AG20443 (cell line): ENCODE data around the gene PTPN4.

Source experiments
- DNase-seq: peaks from one replicate; pipeline ENCODE4 v3.0.0; 2012; ENCODE audit warnings: low spot score, mixed read lengths

PTPN4 gene, protein sequence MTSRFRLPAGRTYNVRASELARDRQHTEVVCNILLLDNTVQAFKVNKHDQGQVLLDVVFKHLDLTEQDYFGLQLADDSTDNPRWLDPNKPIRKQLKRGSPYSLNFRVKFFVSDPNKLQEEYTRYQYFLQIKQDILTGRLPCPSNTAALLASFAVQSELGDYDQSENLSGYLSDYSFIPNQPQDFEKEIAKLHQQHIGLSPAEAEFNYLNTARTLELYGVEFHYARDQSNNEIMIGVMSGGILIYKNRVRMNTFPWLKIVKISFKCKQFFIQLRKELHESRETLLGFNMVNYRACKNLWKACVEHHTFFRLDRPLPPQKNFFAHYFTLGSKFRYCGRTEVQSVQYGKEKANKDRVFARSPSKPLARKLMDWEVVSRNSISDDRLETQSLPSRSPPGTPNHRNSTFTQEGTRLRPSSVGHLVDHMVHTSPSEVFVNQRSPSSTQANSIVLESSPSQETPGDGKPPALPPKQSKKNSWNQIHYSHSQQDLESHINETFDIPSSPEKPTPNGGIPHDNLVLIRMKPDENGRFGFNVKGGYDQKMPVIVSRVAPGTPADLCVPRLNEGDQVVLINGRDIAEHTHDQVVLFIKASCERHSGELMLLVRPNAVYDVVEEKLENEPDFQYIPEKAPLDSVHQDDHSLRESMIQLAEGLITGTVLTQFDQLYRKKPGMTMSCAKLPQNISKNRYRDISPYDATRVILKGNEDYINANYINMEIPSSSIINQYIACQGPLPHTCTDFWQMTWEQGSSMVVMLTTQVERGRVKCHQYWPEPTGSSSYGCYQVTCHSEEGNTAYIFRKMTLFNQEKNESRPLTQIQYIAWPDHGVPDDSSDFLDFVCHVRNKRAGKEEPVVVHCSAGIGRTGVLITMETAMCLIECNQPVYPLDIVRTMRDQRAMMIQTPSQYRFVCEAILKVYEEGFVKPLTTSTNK

DNA sequence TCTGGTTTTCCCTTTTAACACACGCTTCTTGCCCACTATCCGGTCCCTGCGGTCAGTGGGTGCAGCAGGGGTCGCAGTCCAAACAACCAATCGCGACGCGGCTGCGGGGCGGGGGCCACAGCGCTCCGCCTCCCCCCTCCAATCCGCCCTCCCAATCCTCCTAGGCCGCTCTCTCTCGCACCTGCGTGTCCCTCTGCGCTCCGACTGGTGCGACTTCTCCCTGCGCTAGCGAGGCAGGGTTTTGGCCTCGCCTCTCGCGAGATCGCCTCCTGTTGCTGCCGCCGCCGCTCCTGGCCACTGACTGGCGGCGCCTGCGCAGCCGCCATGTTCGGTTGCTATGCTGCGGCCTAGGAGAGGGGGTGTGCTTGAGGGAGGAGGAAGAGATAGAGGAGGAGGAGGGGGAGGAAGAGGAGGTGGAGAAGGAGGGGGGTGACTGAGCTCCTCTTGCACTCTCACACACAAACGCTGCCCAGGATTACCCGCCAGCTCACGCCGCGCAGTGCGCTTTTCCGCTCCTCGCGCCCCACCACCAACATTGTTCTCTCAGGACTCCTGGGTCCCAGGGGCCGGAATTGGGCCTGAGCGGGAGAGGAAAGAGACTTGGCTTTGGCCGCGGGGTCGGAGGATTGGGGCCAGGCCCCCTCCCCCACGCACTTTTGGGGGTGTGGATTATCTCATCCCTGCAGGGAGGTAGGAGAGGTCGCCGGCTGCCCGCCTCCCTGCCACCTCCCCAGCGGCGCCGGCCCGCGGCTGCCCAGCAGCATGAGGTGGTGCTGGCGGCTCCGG lies at the start of gene PTPN4:
Gene PTPN4, plus strand, starts transcription at position 472 of the 786 bp plus-strand sequence. CDS start 49,932 bp downstream, outside the sequence.
- DNase-seq: peak; percentile 97

DNA sequence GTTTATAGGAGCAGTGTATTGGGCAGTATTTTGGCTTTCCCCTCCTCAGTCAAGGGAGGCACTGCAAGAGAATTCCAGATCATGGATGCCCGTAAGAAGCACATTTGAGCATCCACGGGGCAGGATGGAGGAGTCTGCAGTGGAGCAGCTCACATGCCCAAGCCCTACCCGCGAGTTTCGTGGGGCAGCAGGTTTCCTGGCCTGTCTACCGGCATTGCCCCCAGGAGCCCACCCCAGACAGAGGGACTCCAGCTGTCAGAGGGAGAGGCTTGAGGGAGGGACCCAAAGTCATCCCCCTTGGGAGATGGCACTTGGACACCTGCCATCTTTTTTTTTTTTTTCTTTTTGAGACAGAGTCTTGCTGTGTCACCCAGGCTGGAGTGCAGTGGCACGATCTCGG lies 49.4 kb upstream of the PTPN4 start:
- DNase-seq: no peak

DNA sequence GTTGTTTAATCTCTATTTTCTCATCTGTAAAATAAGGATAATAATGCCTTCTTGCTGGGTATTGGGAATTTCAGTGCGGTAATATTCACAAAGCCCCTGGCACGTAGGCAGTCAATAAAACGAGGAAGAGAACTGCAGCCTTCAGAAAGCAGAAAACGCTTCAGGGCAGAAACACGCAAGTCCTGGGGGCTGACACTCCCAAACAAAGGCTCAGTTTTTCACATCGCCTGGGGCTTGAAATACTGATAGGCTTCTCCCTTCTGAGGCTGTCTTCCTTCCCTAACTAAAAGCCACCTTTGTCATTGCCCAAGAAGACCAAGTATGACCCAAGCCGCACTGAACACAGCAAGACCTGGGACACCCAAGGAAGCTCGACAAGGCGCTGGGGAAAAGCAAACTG lies 48.4 kb upstream of the PTPN4 start:
- no peak for DNase-seq

DNA sequence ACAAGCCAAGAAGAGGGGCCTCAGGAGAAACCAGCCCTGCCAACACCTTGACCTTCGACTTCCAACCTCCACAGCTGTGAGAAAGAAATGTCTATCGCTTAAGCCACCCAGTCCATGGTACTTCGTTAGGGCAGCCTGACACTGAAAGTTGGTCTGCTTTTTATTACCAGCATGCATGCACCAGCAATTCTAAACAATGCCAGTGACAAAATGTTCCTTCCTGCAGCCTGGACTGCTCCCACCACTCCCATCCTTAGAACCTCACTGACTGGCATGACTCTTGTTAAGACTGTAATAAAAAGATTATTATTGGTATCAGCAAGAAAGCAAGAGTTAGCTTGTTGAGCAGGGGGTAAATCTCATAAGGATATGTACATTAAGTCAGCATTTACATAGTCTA lies 47.2 kb upstream of the PTPN4 start:
- no peak for DNase-seq

DNA sequence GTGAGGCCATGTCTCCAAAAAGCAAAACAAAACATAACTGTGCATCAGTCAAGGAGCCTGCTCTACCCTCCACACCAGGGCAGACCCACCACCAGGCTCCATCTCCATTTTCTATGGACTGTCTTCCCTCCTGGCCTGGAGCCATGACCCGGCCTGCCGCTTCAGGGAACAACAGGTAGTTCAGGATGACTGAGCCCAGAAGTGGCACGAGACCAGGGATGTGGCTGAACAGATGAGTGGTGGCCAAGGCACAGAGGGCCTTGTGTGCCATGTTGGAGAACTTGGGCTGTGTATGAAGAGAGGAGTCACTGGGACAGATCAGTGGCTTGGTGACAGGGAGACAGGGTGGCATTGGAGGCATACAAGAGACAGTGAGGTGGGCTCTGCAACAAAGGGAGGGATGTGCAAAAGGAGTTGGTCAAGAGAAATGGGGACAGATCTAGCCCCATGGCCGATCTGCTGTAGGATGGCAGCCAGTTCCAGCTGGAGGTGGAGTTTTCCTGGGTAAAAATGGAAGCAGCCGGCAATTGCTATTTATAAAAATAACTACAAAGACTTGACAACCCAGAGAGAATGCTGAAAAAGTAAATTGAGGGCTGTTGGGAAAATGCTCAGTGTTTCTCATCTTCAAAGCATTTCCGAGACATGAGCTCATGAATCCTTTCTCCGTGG lies 45.8 kb upstream of the PTPN4 start:
- no peak for DNase-seq

DNA sequence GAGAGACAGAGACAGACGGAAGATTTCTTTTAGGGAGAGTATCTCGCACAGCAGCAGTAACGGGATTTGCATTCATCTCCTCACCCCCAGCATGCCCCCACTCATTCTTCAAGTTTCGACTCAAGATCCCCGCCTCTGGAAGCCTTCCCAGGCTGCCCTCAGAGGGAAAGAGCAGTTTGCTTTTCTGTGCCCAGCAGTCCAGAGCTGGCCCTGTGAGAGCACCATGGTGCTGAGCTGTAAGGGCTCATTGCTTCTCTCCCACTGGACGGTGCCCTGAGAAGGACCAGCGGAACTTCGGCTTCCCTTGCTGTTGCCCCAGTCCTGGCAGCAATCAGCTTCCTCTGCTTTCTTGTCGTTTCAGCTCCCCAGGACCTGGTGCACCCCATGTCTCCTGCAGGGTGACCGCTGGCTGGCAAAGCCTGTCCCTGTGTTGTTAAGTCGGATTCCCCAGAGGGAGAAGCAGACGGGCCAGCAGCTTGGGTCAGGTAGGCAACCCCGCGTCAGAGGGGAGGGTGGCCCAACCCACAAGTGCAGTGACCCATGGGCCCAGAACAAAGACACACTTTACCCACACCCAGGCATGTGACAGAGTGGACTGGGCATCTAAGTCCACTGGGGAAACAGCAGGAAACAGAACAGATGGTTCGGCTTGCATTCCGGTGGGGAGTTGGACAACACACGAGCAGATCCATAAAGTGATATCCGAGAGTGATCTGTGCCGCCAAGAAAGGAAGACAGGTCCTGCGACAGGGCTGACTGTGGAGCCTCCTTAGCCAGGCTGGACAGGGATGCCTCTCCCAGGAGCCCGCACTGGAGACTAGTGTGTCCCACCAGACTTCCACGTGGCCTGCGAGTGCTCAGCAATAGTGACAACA lies 44.1 kb upstream of the PTPN4 start:
- no peak for DNase-seq

DNA sequence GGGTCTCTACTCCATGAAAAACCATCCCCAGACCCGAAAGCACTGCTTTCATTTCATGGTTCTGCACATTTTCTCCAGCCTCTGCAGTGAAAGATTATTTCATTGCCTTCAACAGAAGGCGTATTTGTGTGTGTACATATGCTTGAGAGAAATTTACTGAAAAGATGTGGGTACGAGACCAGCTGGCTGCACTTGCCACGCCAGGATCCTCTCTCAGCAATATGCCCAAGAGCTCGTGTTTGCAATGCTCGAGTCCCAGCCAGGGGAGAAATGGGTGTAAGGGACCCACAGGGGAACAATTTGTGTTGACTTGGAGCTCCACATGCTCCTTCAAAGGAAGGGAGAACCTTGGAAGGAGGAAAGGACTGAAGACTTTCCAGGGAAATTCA lies 43.4 kb upstream of the PTPN4 start:
- DNase-seq: no peak

DNA sequence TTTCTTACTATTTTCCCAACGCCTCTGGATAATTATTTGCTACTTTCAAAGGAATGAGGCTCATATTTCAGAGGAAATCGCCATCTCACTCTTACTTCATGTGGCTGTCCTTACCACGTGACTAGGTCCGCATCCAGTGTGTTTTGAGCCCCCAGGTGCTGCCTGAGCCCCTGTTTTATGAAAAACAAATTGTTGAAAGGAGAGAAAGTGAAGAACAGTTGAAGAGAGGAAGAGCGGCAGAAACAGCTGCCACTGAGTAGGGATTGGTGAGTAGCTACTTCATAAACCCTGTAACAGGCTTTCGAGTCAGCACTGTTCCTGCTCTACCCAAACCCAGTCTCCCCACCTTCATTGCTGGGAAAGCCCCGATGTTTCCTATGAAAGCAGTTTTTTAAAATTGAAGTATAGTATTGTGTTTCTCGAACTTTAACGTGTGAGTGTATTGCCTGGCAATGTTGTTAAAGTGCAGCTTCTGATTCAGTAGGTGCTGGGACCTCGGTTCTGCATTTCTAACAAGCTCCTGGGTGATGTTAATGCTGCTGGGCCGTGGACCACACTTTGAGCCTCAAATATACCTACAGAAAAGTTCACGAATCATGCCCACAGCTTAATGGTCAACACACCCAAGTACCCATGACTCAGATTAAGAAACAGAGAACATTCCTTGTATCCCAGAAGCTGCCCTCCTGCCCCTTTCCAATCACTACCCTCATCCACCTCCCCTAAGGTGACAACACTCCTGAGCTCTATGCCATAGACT lies 41.0 kb upstream of the PTPN4 start:
- no peak for DNase-seq

DNA sequence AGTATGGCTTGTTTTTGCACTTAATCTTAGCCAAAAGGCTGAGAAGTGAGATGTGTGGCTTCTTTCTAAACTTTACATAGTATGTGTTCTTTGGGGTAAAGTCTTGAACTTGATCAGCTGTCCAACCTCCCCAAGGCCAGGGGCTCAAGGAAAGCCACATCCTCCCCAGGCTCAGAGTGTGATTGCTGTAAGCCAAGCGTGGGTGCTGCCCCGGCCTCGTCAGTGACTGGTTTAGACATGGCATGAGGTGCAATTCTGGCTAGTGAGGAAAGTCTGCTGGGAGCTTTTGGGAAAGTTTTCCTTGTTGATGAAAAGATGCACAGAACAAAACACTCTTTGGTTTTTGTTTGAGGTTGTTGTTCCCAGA lies 40.5 kb upstream of the PTPN4 start:
- DNase-seq: no peak

DNA sequence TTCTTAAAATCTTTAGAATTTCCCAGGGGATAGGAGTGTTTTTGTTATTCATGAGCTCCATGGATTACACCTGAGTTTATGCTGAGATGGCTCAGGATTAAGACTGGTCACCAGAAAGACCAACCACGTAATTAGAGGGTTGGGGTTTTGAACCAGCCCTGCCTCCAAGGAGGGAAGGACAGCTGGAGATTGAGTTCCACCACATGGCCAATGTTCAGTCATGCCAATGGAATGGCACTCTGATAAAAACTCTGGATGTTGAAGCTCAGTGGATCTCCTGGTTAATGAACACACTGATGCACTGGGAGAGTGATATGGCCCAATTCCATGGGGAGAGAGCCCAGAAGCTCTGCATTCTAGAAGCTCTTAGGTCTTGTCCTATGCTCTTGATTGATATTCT lies 38.7 kb upstream of the PTPN4 start:
- no peak for DNase-seq

DNA sequence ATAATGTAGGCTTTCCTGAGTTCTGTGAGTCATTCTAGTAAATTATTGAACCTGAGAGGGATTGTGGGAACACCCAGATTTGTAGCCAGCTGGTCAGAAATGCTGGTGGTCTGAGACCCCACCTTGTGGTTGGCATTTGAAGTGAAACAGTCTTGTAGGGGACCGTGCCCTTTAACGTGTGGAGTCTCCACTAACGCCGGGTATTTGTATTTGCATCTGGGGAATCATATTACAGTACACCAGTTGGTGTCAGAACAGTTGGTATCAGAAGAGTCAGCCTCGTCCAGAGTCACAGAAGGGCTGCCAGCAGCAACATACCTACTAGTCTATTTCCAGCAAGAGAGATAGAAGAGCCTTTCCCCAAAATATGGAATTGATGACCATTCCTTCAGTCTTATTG lies 38.3 kb upstream of the PTPN4 start:
- DNase-seq: no peak

DNA sequence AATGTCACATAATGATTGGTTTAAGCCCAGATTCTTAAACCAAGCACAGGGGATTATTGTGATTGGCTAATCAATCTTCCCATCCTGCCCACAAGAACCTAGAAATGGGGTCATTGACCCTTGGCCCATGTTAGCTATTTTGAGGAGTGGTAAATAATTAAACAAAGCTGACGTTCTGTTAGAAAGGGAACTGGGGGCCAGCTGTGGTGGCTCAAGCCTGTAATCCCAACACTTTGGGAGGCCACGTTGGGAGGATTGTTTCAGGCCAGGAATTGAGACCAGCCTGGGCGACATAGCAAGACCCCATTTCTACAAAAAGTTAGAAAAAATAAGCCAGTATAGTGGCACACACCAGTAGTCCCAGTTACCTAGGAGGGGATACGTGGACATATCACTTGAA lies 37.8 kb upstream of the PTPN4 start:
- DNase-seq: no peak

DNA sequence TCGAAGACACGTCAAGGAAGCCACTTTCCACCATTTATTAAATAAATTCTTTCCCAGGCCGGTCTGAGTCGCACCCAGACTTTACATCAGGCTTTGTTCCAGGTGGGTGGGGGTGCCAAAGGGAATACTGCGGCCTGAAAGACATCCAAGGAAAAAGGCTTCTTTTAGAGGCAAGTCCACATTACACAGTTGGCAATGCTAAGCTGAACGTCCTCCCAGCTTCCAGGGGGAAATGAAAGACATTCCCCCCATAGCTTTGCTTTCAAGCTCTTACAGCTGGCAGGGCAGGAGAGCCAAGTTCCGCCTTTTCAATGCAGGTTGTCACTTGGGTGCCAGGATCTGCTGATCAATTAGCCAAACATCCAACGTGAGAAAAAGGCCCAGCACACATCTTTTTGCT lies 36.5 kb upstream of the PTPN4 start:
- no peak for DNase-seq

DNA sequence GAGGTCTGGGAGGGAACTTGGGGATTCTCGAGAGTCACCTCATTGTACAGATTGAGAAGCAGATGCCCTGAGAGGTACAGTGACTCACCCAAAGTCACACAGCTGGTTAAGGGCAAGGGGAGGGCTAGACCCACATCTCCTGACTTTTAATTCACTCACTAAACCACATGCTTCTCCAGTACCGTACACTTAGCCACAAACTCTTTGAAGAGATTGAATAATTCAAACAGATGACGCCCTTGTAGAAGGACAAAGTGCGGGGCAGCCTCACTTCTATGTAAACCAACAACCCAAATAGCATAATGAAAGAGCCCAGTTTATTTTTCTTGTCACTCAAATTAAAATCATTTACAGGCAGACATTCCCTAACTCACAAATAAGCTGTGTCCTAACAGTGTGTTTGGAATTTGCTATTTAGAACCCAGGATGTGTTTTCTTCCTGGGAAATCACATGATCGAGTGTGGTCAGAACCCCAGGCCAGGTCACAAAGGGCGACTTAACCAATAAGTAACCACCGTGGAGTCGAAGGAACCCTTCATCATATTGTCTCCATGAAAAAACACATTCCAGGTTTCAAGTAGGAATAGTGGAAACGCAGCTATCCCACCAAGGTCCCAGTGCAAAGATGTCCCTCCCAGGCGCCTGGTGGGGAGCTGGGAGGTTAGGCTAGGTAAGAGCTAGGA lies 35.8 kb upstream of the PTPN4 start:
- no peak for DNase-seq

DNA sequence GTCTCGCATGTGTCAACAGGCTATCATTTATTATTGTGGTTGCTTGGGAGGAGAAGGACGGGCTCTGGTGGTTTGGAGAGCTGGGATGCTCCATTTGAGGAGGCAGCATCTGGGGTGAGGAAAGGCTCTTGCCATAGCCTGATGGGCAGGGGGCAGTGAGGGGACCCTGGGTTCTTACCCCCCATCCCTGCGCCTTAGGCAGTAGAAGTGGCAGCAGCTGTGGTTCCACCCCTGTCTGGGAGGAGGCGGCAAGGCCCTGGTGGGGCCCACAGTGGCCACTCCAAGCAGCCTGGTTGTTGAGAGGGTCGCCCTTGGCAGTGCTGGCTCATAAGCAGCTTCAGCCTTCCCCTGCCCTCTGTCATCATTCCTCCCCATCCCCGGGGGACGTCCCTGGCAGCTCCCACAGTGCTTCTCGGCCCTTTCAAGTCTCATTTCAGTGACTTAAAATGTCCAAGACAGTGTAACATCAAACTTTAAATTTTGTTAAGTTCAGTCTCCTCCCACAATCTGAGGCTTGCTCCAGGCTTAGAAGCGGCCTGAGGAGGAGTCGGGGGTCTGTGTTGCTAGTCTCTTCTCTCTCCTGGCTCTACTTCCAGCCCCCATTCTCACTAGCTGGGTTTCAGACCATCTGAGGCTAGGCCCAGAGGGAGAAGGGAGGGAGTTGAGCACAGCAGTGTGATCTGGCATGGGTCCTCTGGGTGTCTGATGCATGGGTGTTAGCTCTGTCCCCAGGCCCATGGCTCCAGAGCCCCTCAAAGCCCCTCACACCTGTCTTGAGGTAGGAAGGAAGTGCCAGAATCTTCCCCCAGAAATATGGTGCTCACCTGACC lies 34.9 kb upstream of the PTPN4 start:
- no peak for DNase-seq

DNA sequence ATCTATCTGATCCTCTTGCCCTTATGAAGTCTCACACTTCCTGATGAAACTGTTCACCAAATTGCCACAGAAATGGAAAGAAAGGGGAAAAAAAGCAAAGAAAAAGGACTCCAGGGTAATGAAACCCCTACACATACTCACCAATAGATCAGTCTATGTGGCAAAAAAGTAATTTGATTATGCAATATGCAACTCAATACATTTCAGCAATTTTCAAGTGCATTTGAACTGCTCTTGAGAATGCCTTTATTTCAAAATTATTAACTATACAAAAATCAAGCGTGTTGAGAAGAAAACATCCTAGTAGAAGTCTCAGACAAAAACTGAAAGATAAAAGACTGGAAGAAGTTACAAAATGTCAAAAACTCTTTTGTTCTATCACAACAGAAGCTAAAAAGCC lies 32.2 kb upstream of the PTPN4 start:
- no peak for DNase-seq

DNA sequence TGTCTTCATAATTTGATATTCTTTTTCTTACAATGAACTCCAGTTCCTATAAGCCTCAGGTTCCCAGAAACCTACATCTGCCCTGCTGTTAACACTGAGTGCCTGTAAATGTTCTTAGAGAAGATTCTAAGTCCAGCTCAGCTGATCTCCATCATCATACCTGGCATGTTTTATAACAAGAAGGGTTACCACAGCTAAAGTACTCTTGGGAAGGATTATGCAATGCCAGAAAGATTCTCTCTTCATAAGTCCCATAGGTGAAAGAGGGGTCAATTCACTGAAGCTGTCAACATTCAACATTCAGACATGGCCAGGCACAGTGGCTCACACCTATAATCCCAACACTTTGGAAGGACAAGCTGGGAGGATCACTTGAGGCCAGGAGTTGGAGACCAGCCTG lies 31.3 kb upstream of the PTPN4 start:
- DNase-seq: no peak

DNA sequence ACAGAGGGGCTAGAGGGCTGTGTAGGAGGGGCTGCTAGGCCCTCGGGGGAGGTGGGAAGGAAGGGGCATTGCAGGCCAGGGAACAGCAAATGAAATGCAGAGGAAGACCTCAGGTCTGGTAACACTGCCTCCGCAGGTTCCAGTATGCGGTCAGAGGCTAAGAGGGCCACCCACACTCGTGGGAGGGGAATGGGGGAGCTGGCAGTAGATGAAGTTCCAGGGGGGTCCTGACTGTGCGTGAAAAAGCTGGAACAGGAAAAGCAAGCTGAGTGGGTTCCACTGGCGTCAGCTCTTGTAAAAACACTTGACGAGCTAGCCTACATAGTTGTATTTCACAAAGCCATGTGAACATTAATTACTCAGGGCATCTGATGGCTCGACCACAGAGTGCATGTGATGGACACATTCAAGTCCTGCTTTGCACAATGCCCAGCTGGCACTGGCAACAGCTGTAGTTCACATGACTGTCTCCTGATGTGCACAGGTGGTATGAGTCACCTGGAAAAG lies 29.0 kb upstream of the PTPN4 start:
- no peak for DNase-seq
